Natural killer cell (primary cell): ENCODE data around the gene CLNS1A. TPM values are rescaled to one million over a fixed set of nuclear protein-coding genes. Genes with fewer than 3 reads are reported as not detected.

Experiments
- ATAC-seq, 3 donors: fragments of 150-1000 bp in 2 of 3; fragments of 200-7000 bp in 1 of 3; cut with Tn5 transposase; 1 replicate in 1 of 3; 2 replicates in 2 of 3; pipeline ENCODE4 v1.10.0; 2021; ENCODE audit warnings: mild to moderate bottlenecking in 2 of 3, moderate library complexity in 2 of 3
- DNase-seq, 2 donors: peaks; one replicate each; pipeline versions ENCODE4 v3.0.0 to v3.0.0-alpha.2; 2013 to 2021; ENCODE audit warnings: mixed read lengths in 1 of 2
- H3K27ac ChIP-seq: one replicate; pipeline ENCODE4 v1.5.1; 2013; ENCODE audit warnings: mild to moderate bottlenecking, low read length
- H3K27me3 ChIP-seq: one replicate; pipeline ENCODE4 v1.6.1; 2013; ENCODE audit warnings: low read length; ENCODE audit not compliant: control insufficient read depth, insufficient read depth
- H3K36me3 ChIP-seq: one replicate; pipeline ENCODE4 v1.6.1; 2013; ENCODE audit warnings: low read length; ENCODE audit not compliant: control insufficient read depth, insufficient read depth
- H3K4me1 ChIP-seq: one replicate; pipeline ENCODE4 v1.6.1; 2013; ENCODE audit warnings: low read length; ENCODE audit not compliant: control insufficient read depth, insufficient read depth
- H3K4me3 ChIP-seq: one replicate; pipeline ENCODE4 v1.5.1; 2013; ENCODE audit warnings: low read length
- H3K9me3 ChIP-seq: one replicate; pipeline ENCODE4 v1.6.1; 2013; ENCODE audit warnings: low read length; ENCODE audit not compliant: control insufficient read depth, insufficient read depth
- H3K27ac Mint-ChIP-seq, 2 donors: one replicate each; pipeline ENCODE4 v1.8.0; 2022; ENCODE audit warnings: mild to moderate bottlenecking in 2 of 2, mixed read lengths in 2 of 2, moderate library complexity in 1 of 2
- H3K27me3 Mint-ChIP-seq, 2 donors: one replicate each; pipeline ENCODE4 v1.8.0; 2022; ENCODE audit warnings: low read depth in 2 of 2, mixed read lengths in 2 of 2
- H3K36me3 Mint-ChIP-seq: one replicate; pipeline ENCODE4 v1.8.0; 2022; ENCODE audit warnings: mixed read lengths
- H3K4me1 Mint-ChIP-seq, 2 donors: one replicate each; pipeline ENCODE4 v1.8.0; 2022; ENCODE audit warnings: mixed read lengths in 2 of 2
- H3K4me3 Mint-ChIP-seq: one replicate; pipeline ENCODE4 v1.8.0; 2022; ENCODE audit warnings: mild to moderate bottlenecking, moderate library complexity, mixed read lengths
- H3K9me3 Mint-ChIP-seq, 2 donors: one replicate each; pipeline ENCODE4 v1.8.0; 2022; ENCODE audit warnings: mixed read lengths in 2 of 2
- CTCF ChIP-seq: fragments of 200-600 bp; IDR thresholded peaks from one replicate; pipeline ENCODE4 v1.8.0; 2022; ENCODE audit warnings: antibody characterized with exemption
- WGBS: methylation state at CpG from one replicate; pipeline ENCODE4 v1.1.7; 2013; ENCODE audit warnings: missing lambda C conversion rate; ENCODE audit not compliant: insufficient coverage; 5-methylcytosine and 5-hydroxymethylcytosine counted together
- intact Hi-C: fragments of 100-400 bp; cut with micrococcal nuclease; formaldehyde crosslinking; loops from one replicate; pipeline ENCODE4 v1.14.2; 2022
- total RNA-seq, 4 donors: library from RNA; stranded (reverse); fragments of 120-200 nt in 1 of 4; gene quantifications; one replicate each; pipeline versions ENCODE4 v1.2.3 to v1.2.4, GENCODE V29; 2013 to 2022

Gene CLNS1A
- total RNA-seq, 3 donors from 2014 or later (not counting 1 experiment from before 2014, with no cell fraction given), result 48.6 to 58.2 (median 57.6) TPM

- Histone ChIP-seq H3K4me1 (no peaks in the 10 kb centered on the region), H3K27me3 (no peaks in the 10 kb centered on the region), H3K36me3 (peaks cover 46% of the 10 kb centered on the region), H3K4me3 (no peak overlapping the region), H3K27ac (no peak overlapping the region), H3K9me3 (no peaks in the 10 kb centered on the region)
- no peak overlapping the region for H3K4me3 Mint-ChIP-seq
- peak overlapping the region in 1 of 2 donors; percentile 45 for H3K27ac Mint-ChIP-seq
- TF ChIP-seq CTCF, result no peak
- no peaks in the 10 kb centered on the region for H3K27me3 Mint-ChIP-seq
- intact Hi-C loops, result loop anchor here (2.0 kb wide), 1 partner anchor 491 kb away; no protein-coding TSS in a partner anchor
- H3K36me3 Mint-ChIP-seq, result peaks cover 18% of the 10 kb centered on the region
- no peaks in the 10 kb centered on the region for H3K4me1 Mint-ChIP-seq
- H3K9me3 Mint-ChIP-seq, result no peaks in the 10 kb centered on the region
- no peak for ATAC-seq
- WGBS, result no CpG with 5 or more reads among the region's 3 CpGs
- no peak for DNase-seq
Observed at GRCh38 chr11:77617892-77618291, 19.7 kb downstream of the CLNS1A start.

GRCh38 chr11:77611921-77612320 lies 25.7 kb downstream of the CLNS1A start:
- no peak for TF ChIP-seq CTCF
- no peaks in the 10 kb centered on the region for H3K9me3 ChIP-seq
- H3K27me3 ChIP-seq, result no peaks in the 10 kb centered on the region
- H3K27ac Mint-ChIP-seq, result peak overlapping the region in 1 of 2 donors; percentile 62
- no peaks in the 10 kb centered on the region for H3K9me3 Mint-ChIP-seq
- H3K27me3 Mint-ChIP-seq, result no peaks in the 10 kb centered on the region
- H3K36me3 Mint-ChIP-seq, result peaks cover 5% of the 10 kb centered on the region
- H3K4me3 ChIP-seq, result no peak overlapping the region
- DNase-seq (no peak), ATAC-seq (no peak)
- intact Hi-C loops, result no loop called here
- peaks cover 43% of the 10 kb centered on the region for H3K36me3 ChIP-seq
- no peaks in the 10 kb centered on the region for H3K4me1 Mint-ChIP-seq
- H3K27ac ChIP-seq, result no peak overlapping the region
- no peaks in the 10 kb centered on the region for H3K4me1 ChIP-seq
- no peak overlapping the region for H3K4me3 Mint-ChIP-seq

DNA sequence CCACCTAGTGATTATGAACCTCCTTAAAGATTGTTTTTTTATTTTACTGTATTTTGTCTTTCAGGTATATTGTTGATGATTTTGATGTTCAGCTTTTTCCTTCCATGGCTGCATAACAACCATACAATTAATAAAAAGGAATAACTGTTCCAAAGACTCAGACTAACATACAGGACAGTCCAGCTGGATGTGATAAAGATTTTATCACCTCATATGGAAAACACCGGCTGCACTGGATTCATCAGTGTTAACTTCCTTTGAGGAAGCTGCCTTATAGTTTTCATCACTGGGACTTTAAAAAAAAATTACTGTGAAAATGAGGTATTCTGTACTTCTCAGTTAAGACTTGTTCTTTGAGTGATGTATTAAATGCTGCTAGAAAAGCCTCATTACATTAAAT lies 28.4 kb downstream of the CLNS1A start:
- DNase-seq, result no peak
- Histone ChIP-seq H3K27ac (no peak overlapping the region), H3K4me1 (no peaks in the 10 kb centered on the region), H3K36me3 (peaks cover 27% of the 10 kb centered on the region), H3K9me3 (no peaks in the 10 kb centered on the region), H3K27me3 (no peaks in the 10 kb centered on the region), H3K4me3 (no peak overlapping the region)
- TF ChIP-seq CTCF, result no peak
- H3K36me3 Mint-ChIP-seq, result no peaks in the 10 kb centered on the region
- no CpG with 5 or more reads among the region's 1 CpG for WGBS
- no peak for ATAC-seq
- no peak overlapping the region for H3K4me3 Mint-ChIP-seq
- no peak overlapping the region for H3K27ac Mint-ChIP-seq
- H3K27me3 Mint-ChIP-seq, result no peaks in the 10 kb centered on the region
- intact Hi-C loops, result no loop called here
- no peaks in the 10 kb centered on the region for H3K9me3 Mint-ChIP-seq
- H3K4me1 Mint-ChIP-seq, result no peaks in the 10 kb centered on the region

- DNase-seq, result no peak
- no peaks in the 10 kb centered on the region for H3K27me3 Mint-ChIP-seq
- no peak overlapping the region for H3K4me3 Mint-ChIP-seq
Observed at GRCh38 chr11:77604281-77604680, 33.3 kb downstream of the CLNS1A start.

More at GRCh38 chr11:77604281-77604680, 33.3 kb downstream of the CLNS1A start:
- Mint-ChIP-seq H3K4me1 (no peaks in the 10 kb centered on the region), H3K36me3 (no peaks in the 10 kb centered on the region), H3K9me3 (no peaks in the 10 kb centered on the region), H3K27ac (no peak overlapping the region)
- no peaks in the 10 kb centered on the region for H3K9me3 ChIP-seq
- no peak overlapping the region for H3K27ac ChIP-seq
- H3K4me1 ChIP-seq, result no peaks in the 10 kb centered on the region
- TF ChIP-seq CTCF, result no peak
- H3K36me3 ChIP-seq, result peaks cover 18% of the 10 kb centered on the region
- intact Hi-C loops, result no loop called here
- WGBS, result no CpG with 5 or more reads among the region's 2 CpGs
- ATAC-seq, result no peak
- H3K27me3 ChIP-seq, result no peaks in the 10 kb centered on the region
- no peak overlapping the region for H3K4me3 ChIP-seq
